ENCODE measurements around the gene CLN3. TPM values are rescaled to one million over a fixed set of nuclear protein-coding genes. Genes with fewer than 3 reads are reported as not detected.
"Not testable (repeated sequence)": the region's sequence is repeated elsewhere in the genome, so short reads cannot be mapped to it uniquely, and the experiment has no call there.

Gene CLN3
- polyA plus RNA-seq, 1 donor from 2014 or later: 32.2 TPM

DNA sequence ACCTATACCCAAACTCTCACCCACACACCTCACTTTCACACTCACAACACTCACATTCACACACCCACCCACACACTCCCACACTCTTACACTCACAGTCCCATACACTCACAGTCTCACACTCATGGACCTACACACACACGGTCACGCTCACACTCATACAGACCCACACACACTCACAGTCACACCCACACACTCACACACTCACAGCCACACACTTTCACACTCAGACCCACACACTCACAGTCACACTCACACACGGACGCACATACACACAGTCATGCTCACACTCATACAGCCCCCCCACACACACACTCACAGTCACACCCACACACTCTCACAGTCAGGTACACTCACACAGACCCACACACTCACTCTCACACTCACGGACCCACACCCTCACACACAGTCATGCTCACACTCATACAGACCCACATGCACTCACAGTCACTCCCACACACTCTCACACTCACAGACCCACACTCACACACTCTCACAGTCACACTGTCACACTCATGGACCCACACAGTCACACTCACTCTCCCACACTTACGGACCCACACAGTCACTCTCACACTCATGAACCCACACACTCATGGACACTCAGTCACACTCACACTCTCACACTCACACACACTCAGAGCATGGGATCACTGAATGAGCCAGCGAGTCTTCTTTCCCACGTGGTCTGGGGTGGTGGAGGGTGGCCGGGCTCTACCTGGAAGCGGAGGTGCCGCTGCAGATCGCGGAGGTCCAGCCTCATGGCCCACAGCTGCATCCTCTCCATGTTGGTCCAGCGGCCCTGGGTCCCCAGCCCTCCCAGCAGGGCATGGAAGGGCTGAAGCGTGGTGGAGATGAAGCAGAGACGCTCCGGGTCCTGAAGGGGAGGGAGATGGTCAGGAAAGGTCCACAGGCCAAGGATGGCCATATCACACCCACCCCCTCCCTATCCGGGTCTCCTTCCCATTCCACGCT is 9.7 kb upstream of the CLN3 start:
- Histone ChIP-seq H2AFZ (ENCODE audit: low read depth, low read length) (no peak overlapping the region), H3K9ac (ENCODE audit: low read length) (no peak overlapping the region), H3K27me3 (ENCODE audit: insufficient read depth, low read depth, low read length) (no peaks in the 10 kb centered on the region), H3K79me2 (replicated peaks; ENCODE audit: insufficient read depth, low read length) (no peaks in the 10 kb centered on the region), H3K36me3 (ENCODE audit: insufficient read depth, low read length) (no peaks in the 10 kb centered on the region), H4K20me1 (ENCODE audit: insufficient read depth) (no peaks in the 10 kb centered on the region), H3K4me3 (ENCODE audit: low read length) (no peak overlapping the region), H3K4me2 (ENCODE audit: low read length) (no peak overlapping the region), H3K9me3 (ENCODE audit: low read length) (no peaks in the 10 kb centered on the region), H3K9me2 (ENCODE audit: insufficient read depth, low read length) (no peaks in the 10 kb centered on the region), H3K27ac (ENCODE audit: low read length) (no peak overlapping the region), H3F3A (ENCODE audit: insufficient read depth, low read length, poor library complexity, severe bottlenecking) (no peaks in the 10 kb centered on the region)
- TF ChIP-seq POLR2AphosphoS5 (IDR thresholded peaks at IDR 0.05): no peak
- no peak for TF ChIP-seq MXI1 (conservative IDR thresholded peaks at IDR 0.05; ENCODE audit: poor library complexity, severe bottlenecking)
- TF ChIP-seq TAF1 (IDR thresholded peaks at IDR 0.05; ENCODE audit: low read depth): no peak

- not testable (repeated sequence) for H3K9me2 ChIP-seq (ENCODE audit: insufficient read depth, low read length); H3F3A ChIP-seq (ENCODE audit: insufficient read depth, low read length, poor library complexity, severe bottlenecking); H2AFZ ChIP-seq (ENCODE audit: low read depth, low read length); H4K20me1 ChIP-seq (ENCODE audit: insufficient read depth); H3K27ac ChIP-seq (ENCODE audit: low read length); H3K36me3 ChIP-seq (ENCODE audit: insufficient read depth, low read length); H3K79me2 ChIP-seq (replicated peaks; ENCODE audit: insufficient read depth, low read length); H3K9me3 ChIP-seq (ENCODE audit: low read length); H3K27me3 ChIP-seq (ENCODE audit: insufficient read depth, low read depth, low read length); H3K4me2 ChIP-seq (ENCODE audit: low read length); H3K4me3 ChIP-seq (ENCODE audit: low read length); H3K9ac ChIP-seq (ENCODE audit: low read length)
Measured at GRCh38 chr16:28500476-28501180, 8.8 kb upstream of the CLN3 start.

GRCh38 chr16:28499854-28500253 is 8.0 kb upstream of the CLN3 start:
- Histone ChIP-seq H3K27me3 (ENCODE audit: insufficient read depth, low read depth, low read length) (no peaks in the 10 kb centered on the region), H3K9me2 (ENCODE audit: insufficient read depth, low read length) (no peaks in the 10 kb centered on the region), H3K9ac (ENCODE audit: low read length) (no peak overlapping the region), H3F3A (ENCODE audit: insufficient read depth, low read length, poor library complexity, severe bottlenecking) (no peaks in the 10 kb centered on the region), H3K79me2 (replicated peaks; ENCODE audit: insufficient read depth, low read length) (no peaks in the 10 kb centered on the region), H3K27ac (ENCODE audit: low read length) (no peak overlapping the region), H2AFZ (ENCODE audit: low read depth, low read length) (no peak overlapping the region), H3K4me2 (ENCODE audit: low read length) (no peak overlapping the region), H3K36me3 (ENCODE audit: insufficient read depth, low read length) (no peaks in the 10 kb centered on the region), H4K20me1 (ENCODE audit: insufficient read depth) (no peaks in the 10 kb centered on the region), H3K9me3 (ENCODE audit: low read length) (no peaks in the 10 kb centered on the region), H3K4me3 (ENCODE audit: low read length) (no peak overlapping the region)
- no peak for TF ChIP-seq EP300 (conservative IDR thresholded peaks at IDR 0.05; ENCODE audit: poor library complexity, severe bottlenecking)
- TF ChIP-seq EZH2 (IDR thresholded peaks at IDR 0.05; ENCODE audit: borderline replicate concordance, insufficient read depth, low read length, poor library complexity, severe bottlenecking): no peak
- TF ChIP-seq RAD21 (conservative IDR thresholded peaks at IDR 0.05): no peak
- TF ChIP-seq SMC3 (conservative IDR thresholded peaks at IDR 0.05; ENCODE audit: poor library complexity): no peak
- TF ChIP-seq POLR2AphosphoS5 (IDR thresholded peaks at IDR 0.05): no peak
- TF ChIP-seq CTCF (IDR thresholded peaks at IDR 0.05; ENCODE audit: poor library complexity, severe bottlenecking): no peak
- TF ChIP-seq TAF1 (IDR thresholded peaks at IDR 0.05; ENCODE audit: low read depth): no peak
- TF ChIP-seq, protein P1, sequence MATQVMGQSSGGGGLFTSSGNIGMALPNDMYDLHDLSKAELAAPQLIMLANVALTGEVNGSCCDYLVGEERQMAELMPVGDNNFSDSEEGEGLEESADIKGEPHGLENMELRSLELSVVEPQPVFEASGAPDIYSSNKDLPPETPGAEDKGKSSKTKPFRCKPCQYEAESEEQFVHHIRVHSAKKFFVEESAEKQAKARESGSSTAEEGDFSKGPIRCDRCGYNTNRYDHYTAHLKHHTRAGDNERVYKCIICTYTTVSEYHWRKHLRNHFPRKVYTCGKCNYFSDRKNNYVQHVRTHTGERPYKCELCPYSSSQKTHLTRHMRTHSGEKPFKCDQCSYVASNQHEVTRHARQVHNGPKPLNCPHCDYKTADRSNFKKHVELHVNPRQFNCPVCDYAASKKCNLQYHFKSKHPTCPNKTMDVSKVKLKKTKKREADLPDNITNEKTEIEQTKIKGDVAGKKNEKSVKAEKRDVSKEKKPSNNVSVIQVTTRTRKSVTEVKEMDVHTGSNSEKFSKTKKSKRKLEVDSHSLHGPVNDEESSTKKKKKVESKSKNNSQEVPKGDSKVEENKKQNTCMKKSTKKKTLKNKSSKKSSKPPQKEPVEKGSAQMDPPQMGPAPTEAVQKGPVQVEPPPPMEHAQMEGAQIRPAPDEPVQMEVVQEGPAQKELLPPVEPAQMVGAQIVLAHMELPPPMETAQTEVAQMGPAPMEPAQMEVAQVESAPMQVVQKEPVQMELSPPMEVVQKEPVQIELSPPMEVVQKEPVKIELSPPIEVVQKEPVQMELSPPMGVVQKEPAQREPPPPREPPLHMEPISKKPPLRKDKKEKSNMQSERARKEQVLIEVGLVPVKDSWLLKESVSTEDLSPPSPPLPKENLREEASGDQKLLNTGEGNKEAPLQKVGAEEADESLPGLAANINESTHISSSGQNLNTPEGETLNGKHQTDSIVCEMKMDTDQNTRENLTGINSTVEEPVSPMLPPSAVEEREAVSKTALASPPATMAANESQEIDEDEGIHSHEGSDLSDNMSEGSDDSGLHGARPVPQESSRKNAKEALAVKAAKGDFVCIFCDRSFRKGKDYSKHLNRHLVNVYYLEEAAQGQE (IDR thresholded peaks at IDR 0.05; ENCODE audit: borderline replicate concordance): no peak
- TF ChIP-seq MXI1 (conservative IDR thresholded peaks at IDR 0.05; ENCODE audit: poor library complexity, severe bottlenecking): no peak
